ENCODE results near the gene HSP90B1. TPM values are rescaled to one million over a fixed set of nuclear protein-coding genes. Genes with fewer than 3 reads are reported as not detected.
A peak's percentile ranks its signal among the peaks of the same experiment; 100 is the strongest.

Gene HSP90B1
- total and polyA plus RNA-seq, 9 of the 15 experiments (the other 6 are each of a cell fraction or from before 2014, with no cell fraction given), result 196 to 719 (median 557) TPM

- TF ChIP-seq ZNF124 (CRISPR knock-in tag; IDR thresholded peaks at IDR 0.05), result no peak
- no peak for TF ChIP-seq CBX5 (IDR thresholded peaks at IDR 0.05; ENCODE audit: borderline replicate concordance, low read depth)
- no peak for TF ChIP-seq SNRNP70 (optimal IDR thresholded peaks at IDR 0.05; ENCODE audit: low read depth, low read length)
- no peak for TF ChIP-seq TRIM28 (IDR thresholded peaks at IDR 0.05)
- TF ChIP-seq PCBP1 (IDR thresholded peaks at IDR 0.05; ENCODE audit: low read depth, low read length, poor library complexity, severe bottlenecking), result no peak
- no peak for TF ChIP-seq TCF15 (CRISPR knock-in tag; IDR thresholded peaks at IDR 0.05)
- TF ChIP-seq ZFP1 (CRISPR knock-in tag; IDR thresholded peaks at IDR 0.05), result no peak
- TF ChIP-seq E2F4 (CRISPR knock-in tag; IDR thresholded peaks at IDR 0.05; ENCODE audit: low read depth), result no peak
- TF ChIP-seq ZKSCAN3 (CRISPR knock-in tag; IDR thresholded peaks at IDR 0.05), result no peak
- peak in 1 of 2 experiments; percentile 34; a peak in 1 of 4 replicates for TF ChIP-seq CSDE1 (IDR thresholded peaks at IDR 0.05)
- TF ChIP-seq LCOR (CRISPR knock-in tag; IDR thresholded peaks at IDR 0.05), result peak; percentile 97
- TF ChIP-seq CXXC5 (CRISPR knock-in tag; IDR thresholded peaks at IDR 0.05), result peak; percentile 82
- TF ChIP-seq DNMT1 (IDR thresholded peaks at IDR 0.05), result no peak
- no peak for TF ChIP-seq MCM3 (IDR thresholded peaks at IDR 0.05)
- TF ChIP-seq EHMT2 (IDR thresholded peaks at IDR 0.05), result no peak
- no peak for TF ChIP-seq KAT8 (IDR thresholded peaks at IDR 0.05; ENCODE audit: low read depth)
- peak; percentile 82 for TF ChIP-seq ETS1 (conservative IDR thresholded peaks at IDR 0.05; ENCODE audit: control insufficient read depth, low read depth, low read length)
- no peak; the same call in 1 of the 2 replicates for TF ChIP-seq RREB1 (CRISPR knock-in tag; IDR thresholded peaks at IDR 0.05)
- TF ChIP-seq ZNF280B (CRISPR knock-in tag; IDR thresholded peaks at IDR 0.05), result no peak
These were observed 35.6 kb downstream of the HSP90B1 start, which contains the start of gene TDG (continued) for GRCh38 chr12:103965590-103966504.

Measured in K562 (cell line).